Neuron (in vitro differentiated cells): ENCODE results near the gene SPAG6.
"Not testable (repeated sequence)": the region's sequence is repeated elsewhere in the genome, so short reads cannot be mapped to it uniquely, and the experiment has no call there.

Experiments used
- H2AFZ ChIP-seq: one replicate; pipeline ENCODE4 v1.6.1; 2013; ENCODE audit warnings: low read depth, mild to moderate bottlenecking, inconsistent platforms, low read length, moderate library complexity
- H3K27me3 ChIP-seq: one replicate; pipeline ENCODE4 v1.6.1; 2013; ENCODE audit warnings: low read length; ENCODE audit not compliant: insufficient read depth
- H3K36me3 ChIP-seq: one replicate; pipeline ENCODE4 v1.6.1; 2013; ENCODE audit warnings: low read length; ENCODE audit not compliant: insufficient read depth
- H3K4me1 ChIP-seq: one replicate; pipeline ENCODE4 v1.6.1; 2013; ENCODE audit warnings: low read length; ENCODE audit not compliant: insufficient read depth
- H3K4me3 ChIP-seq: 2 replicates; pipeline ENCODE4 v1.5.1; 2013; ENCODE audit warnings: mild to moderate bottlenecking, low read length, moderate library complexity
- H3K9me3 ChIP-seq: one replicate; pipeline ENCODE4 v1.6.1; 2013; ENCODE audit warnings: low read length

SPAG6 gene

GRCh38 chr10:22340329-22341189, 4.7 kb upstream of the SPAG6 start:
- Histone ChIP-seq H2AFZ (peak overlapping the region; percentile 93), H3K27me3 (peaks cover 62% of the 10 kb centered on the region), H3K4me1 (peaks cover 12% of the 10 kb centered on the region), H3K4me3 (peak overlapping the region; percentile 78), H3K36me3 (no peaks in the 10 kb centered on the region), H3K9me3 (peaks cover 3% of the 10 kb centered on the region)

- Histone ChIP-seq H3K4me1 (peaks cover 12% of the 10 kb centered on the region), H3K36me3 (no peaks in the 10 kb centered on the region), H3K4me3 (peak overlapping the region; percentile 78), H3K27me3 (peaks cover 70% of the 10 kb centered on the region), H2AFZ (peak overlapping the region; percentile 93), H3K9me3 (peaks cover 4% of the 10 kb centered on the region)
These were observed 3.9 kb upstream of the SPAG6 start for GRCh38 chr10:22341190-22341925.

- H3K27me3 ChIP-seq, result peaks cover 74% of the 10 kb centered on the region
- peaks cover 12% of the 10 kb centered on the region for H3K4me1 ChIP-seq
- no peak overlapping the region for H2AFZ ChIP-seq
- H3K9me3 ChIP-seq, result peaks cover 4% of the 10 kb centered on the region
- no peaks in the 10 kb centered on the region for H3K36me3 ChIP-seq
- H3K4me3 ChIP-seq, result peak overlapping the region; percentile 78
These were observed 3.4 kb upstream of the SPAG6 start for GRCh38 chr10:22341926-22342196.

DNA sequence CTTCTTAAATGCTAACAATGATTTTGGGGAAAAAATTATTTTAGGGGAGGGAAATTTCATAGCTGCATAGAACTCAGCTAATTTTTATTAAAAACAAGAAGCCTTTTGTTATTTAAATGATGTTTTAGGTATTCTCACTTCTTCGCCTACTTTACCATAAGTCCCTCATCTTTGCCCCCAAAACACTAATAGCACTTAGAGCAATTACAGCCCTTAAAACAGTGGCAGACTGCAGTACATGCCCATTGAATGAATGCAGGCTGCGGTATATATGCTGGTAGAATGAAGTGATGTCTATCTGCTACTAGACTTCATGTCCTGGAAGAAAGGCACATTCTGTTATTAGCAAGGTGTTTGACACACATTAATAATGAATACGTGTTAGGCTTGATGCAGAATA, 2.9 kb upstream of the SPAG6 start:
- no peaks in the 10 kb centered on the region for H3K36me3 ChIP-seq
- H3K27me3 ChIP-seq, result peaks cover 78% of the 10 kb centered on the region
- no peak overlapping the region for H2AFZ ChIP-seq
- H3K4me3 ChIP-seq, result no peak overlapping the region
- peaks cover 12% of the 10 kb centered on the region for H3K4me1 ChIP-seq
- H3K9me3 ChIP-seq, result peaks cover 4% of the 10 kb centered on the region

GRCh38 chr10:22343731-22344130, 1.6 kb upstream of the SPAG6 start:
- no peak overlapping the region for H3K4me3 ChIP-seq
- no peak overlapping the region for H2AFZ ChIP-seq
- H3K4me1 ChIP-seq, result peaks cover 12% of the 10 kb centered on the region
- peaks cover 4% of the 10 kb centered on the region for H3K9me3 ChIP-seq
- H3K36me3 ChIP-seq, result no peaks in the 10 kb centered on the region
- H3K27me3 ChIP-seq, result peaks cover 68% of the 10 kb centered on the region

DNA sequence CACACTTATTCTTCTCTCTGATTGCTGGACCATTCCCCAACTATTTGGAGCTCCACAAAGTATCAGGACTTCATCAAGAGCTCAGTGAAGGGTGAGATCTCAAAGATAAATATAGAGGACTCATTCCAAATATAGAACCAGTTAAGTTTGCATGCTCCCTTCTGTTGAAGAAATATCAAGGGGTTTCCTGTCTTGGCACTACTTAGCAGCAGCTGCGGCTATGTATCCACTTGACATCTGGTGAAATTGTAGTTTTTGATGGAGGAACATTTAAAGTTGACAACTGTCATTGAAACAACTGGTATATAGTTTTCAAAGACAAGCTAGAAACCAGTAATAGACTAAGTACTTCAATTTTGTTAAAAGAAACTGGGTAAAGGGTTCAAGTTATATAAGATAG, 1.0 kb upstream of the SPAG6 start:
- H2AFZ ChIP-seq, result no peak overlapping the region
- peaks cover 12% of the 10 kb centered on the region for H3K4me1 ChIP-seq
- H3K27me3 ChIP-seq, result peaks cover 63% of the 10 kb centered on the region
- H3K4me3 ChIP-seq, result no peak overlapping the region
- no peaks in the 10 kb centered on the region for H3K36me3 ChIP-seq
- H3K9me3 ChIP-seq, result peaks cover 4% of the 10 kb centered on the region

DNA sequence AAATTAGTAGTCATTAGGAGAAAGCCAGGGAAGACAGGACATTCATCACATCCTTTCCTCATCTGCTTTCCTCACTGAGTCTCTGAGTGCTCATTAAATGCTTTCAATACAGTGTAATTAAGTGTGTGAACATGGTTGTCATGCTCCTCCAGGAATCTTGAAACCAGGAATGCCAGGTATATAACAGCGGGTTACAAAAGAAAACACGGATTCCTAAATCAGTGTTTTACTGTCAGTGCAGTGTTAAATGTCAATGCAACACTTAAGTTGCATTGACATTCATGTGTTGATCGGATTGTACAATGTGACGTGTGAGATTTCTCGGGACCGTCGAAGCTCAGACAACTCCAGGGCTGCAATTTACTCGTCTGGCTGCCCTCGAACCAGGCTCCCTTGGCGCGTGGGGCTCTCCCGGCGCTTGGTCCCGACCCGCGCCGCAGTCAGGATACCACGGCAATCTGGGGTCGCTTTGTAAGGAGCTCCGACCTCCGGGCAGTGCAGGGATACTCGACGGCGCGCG, 455 bp upstream of the SPAG6 start:
- H3K4me1 ChIP-seq, result peaks cover 10% of the 10 kb centered on the region
- no peaks in the 10 kb centered on the region for H3K36me3 ChIP-seq
- peaks cover 65% of the 10 kb centered on the region for H3K27me3 ChIP-seq
- H2AFZ ChIP-seq, result peak overlapping the region; percentile 34
- peak overlapping the region; percentile 17 for H3K4me3 ChIP-seq
- peaks cover 4% of the 10 kb centered on the region for H3K9me3 ChIP-seq

GRCh38 chr10:22346096-22346661, 883 bp downstream of the SPAG6 start:
- no peaks in the 10 kb centered on the region for H3K36me3 ChIP-seq
- H3K27me3 ChIP-seq, result peaks cover 72% of the 10 kb centered on the region
- peaks cover 4% of the 10 kb centered on the region for H3K9me3 ChIP-seq
- H3K4me3 ChIP-seq, result no peak overlapping the region
- peaks cover 8% of the 10 kb centered on the region for H3K4me1 ChIP-seq
- H2AFZ ChIP-seq, result no peak overlapping the region

DNA sequence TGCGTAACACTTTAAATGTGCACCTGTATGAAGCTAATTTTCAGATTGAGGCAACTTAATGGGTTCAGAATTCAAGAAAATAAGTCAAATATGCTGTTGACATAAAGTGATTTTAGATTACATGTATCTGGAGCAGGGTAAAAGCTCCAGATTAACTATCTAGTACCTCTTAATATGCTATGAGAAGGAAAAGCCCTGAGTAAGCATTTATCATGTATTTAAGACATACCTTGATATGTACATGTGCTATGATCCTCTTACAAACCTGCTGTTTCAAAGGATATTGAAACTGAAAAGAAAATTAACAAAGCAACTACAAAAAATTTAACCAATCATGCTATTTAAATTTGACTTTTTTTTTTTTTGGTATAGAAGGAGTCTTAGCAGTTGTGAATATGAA, 4.5 kb downstream of the SPAG6 start:
- H3K27me3 ChIP-seq, result peaks cover 48% of the 10 kb centered on the region
- H3K4me1 ChIP-seq, result no peaks in the 10 kb centered on the region
- H3K9me3 ChIP-seq, result peaks cover 4% of the 10 kb centered on the region
- no peaks in the 10 kb centered on the region for H3K36me3 ChIP-seq
- no peak overlapping the region for H3K4me3 ChIP-seq
- no peak overlapping the region for H2AFZ ChIP-seq

GRCh38 chr10:22351131-22351703, 5.9 kb downstream of the SPAG6 start:
- H3K9me3 ChIP-seq, result no peaks in the 10 kb centered on the region
- H3K4me3 ChIP-seq, result no peak overlapping the region
- no peaks in the 10 kb centered on the region for H3K36me3 ChIP-seq
- no peak overlapping the region for H2AFZ ChIP-seq
- H3K4me1 ChIP-seq, result no peaks in the 10 kb centered on the region
- H3K27me3 ChIP-seq, result peaks cover 34% of the 10 kb centered on the region

GRCh38 chr10:22356324-22356873, 11.1 kb downstream of the SPAG6 start:
- no peak overlapping the region for H3K4me3 ChIP-seq
- H3K9me3 ChIP-seq, result no peaks in the 10 kb centered on the region
- H2AFZ ChIP-seq, result no peak overlapping the region
- H3K36me3 ChIP-seq, result no peaks in the 10 kb centered on the region
- no peaks in the 10 kb centered on the region for H3K4me1 ChIP-seq
- H3K27me3 ChIP-seq, result peaks cover 8% of the 10 kb centered on the region

GRCh38 chr10:22357770-22358169, 12.5 kb downstream of the SPAG6 start:
- H3K36me3 ChIP-seq, H3K4me1 ChIP-seq, H3K27me3 ChIP-seq, H3K4me3 ChIP-seq, H2AFZ ChIP-seq, H3K9me3 ChIP-seq: not testable (repeated sequence)

DNA sequence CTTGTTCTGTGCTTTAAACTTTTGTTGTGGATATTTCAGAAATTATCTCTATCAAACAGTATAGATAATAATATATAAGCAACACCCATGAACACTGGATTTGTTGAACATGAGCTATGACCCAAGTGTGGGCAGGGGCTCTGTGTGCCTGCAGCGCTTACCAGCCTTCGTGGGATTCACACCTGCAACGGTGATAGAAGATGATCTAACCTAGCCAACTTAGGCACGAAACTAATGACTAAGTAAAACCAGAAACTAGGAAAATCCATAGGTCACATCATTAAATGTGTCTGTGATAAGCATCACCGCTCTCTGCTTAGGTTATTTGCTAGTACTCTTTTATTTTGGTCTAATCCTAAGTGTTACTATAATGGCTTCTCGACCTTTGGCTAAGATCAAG, 18.0 kb downstream of the SPAG6 start:
- peaks cover 6% of the 10 kb centered on the region for H3K4me1 ChIP-seq
- no peak overlapping the region for H3K4me3 ChIP-seq
- H3K36me3 ChIP-seq, result no peaks in the 10 kb centered on the region
- no peaks in the 10 kb centered on the region for H3K27me3 ChIP-seq
- H3K9me3 ChIP-seq, result no peaks in the 10 kb centered on the region
- H2AFZ ChIP-seq, result no peak overlapping the region
